ENCODE results near the gene CORIN.
"Not testable (repeated sequence)": the region's sequence is repeated elsewhere in the genome, so short reads cannot be mapped to it uniquely, and the experiment has no call there.

CORIN gene

GRCh38 chr4:47562297-47562696 lies 275.6 kb downstream of the CORIN start:
- DNase-seq (ENCODE audit: low read depth in 2 of 2): no peak

DNA sequence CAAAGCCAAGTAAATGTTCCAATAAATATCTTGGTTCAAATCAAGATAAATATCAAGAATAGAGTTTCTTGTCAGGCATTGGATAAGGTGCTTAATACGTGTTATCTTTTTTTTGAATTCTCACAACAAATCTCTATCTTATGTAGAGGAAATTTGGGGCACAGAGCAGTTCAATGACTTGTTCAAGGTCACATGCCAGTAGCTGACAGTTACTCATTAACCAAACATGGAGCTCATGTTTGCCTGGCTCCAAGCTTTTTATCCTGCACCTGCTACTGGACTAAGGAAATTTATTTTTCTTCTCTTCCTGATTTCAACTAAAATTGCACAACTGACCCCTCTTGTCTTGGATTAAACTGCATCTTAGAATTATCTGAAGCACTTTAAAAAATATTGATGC lies 276.5 kb downstream of the CORIN start:
- DNase-seq (ENCODE audit: low read depth in 2 of 2): no peak

DNA sequence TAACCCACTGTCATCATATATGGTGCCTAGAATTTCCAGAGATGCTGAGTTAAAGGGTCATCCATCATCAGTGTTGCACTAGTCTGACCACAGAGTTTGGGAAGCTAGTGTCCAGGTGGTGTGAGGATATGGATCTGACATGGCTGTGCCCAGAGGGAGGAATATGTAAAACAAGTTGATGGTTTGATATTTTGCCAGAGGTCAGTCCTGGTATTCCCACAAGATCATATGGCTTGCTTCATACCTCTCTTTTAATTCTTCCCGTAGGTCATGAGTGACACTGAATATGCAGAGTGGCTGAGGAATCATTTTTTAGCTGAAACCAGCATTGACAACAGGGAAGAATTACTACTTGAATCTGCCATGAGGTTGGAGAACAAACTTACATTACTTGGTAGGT lies 277.2 kb downstream of the CORIN start:
- no peak for DNase-seq (ENCODE audit: low read depth in 2 of 2)

- no peak for DNase-seq (ENCODE audit: low read depth in 2 of 2)
These were observed 280.6 kb downstream of the CORIN start for GRCh38 chr4:47557255-47557654.

DNA sequence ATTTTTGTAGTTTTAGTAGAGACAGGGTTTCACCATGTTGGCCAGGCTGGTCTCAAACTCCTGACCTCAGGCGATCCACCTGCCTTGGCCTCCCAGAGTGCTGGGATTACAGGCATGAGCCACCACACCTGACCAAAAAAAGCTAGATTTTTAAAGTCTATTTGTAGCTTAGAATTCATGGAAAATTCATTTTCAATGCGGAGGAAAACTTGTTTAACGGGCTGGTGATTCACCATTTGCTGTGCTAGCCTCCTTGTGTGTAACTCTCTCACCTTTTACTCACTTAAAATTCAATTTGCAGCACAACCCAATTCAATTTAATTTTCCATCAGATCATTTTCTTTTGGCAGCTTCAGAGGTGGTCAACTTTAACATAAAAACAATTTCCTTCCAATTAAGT lies 281.9 kb downstream of the CORIN start:
- not testable (repeated sequence) for DNase-seq (ENCODE audit: low read depth in 2 of 2)

DNA sequence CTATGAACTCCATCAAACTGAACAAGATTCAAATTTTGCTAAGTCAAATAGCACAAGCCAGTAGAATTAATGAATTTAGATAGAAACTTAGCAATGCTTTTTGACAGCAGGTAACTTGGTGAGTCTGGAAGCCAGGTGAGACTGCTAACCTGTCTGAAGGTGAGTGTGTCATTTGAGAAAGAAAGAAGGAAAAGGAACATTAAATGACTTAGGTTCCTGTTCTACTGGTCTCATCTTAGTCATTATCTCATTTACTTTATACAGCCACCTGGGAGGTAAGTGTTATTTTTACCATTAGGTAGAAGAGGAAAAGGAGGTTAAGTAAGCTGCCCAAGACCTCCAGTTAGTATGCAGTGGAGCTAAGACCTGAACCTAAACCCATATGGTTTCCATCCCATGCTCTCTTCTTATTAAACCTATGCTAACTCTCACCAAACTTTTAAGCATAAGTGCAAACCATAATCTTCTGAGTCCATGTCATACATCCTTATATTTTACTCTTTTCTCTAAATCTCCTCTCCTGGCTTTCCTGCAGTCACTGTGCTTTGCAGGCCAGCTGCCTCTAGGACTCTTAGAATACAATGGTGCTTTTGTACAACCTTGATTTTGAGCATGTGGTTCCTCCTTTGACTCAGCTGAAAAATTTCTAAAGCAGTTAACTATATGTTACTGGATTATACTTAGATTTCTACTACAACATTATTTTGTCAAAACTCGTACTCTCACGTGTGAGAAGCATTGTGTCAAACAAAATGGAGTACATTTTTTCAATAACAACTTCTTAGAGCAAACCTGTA lies 284.3 kb downstream of the CORIN start:
- DNase-seq (ENCODE audit: low read depth in 2 of 2): no peak

DNA sequence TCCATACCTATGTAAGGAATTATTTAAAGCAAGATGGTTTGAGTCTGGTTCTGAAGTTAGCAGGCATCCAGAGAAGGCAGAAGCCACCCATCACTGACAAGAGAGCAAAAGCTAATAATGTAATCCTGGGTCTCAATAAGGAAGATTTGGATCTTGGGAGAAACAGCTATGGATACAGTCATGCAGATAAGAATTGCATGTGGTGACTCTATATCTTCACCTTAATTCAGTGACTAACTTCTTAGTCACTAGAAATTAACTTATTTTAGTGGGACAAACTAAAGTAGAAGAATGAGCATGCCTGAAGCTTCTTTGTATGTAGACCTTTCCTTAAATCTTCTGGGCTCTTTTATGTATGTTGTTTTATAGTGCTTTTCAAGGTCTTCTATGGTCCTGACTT lies 286.2 kb downstream of the CORIN start:
- no peak for DNase-seq (ENCODE audit: low read depth in 2 of 2)

DNA sequence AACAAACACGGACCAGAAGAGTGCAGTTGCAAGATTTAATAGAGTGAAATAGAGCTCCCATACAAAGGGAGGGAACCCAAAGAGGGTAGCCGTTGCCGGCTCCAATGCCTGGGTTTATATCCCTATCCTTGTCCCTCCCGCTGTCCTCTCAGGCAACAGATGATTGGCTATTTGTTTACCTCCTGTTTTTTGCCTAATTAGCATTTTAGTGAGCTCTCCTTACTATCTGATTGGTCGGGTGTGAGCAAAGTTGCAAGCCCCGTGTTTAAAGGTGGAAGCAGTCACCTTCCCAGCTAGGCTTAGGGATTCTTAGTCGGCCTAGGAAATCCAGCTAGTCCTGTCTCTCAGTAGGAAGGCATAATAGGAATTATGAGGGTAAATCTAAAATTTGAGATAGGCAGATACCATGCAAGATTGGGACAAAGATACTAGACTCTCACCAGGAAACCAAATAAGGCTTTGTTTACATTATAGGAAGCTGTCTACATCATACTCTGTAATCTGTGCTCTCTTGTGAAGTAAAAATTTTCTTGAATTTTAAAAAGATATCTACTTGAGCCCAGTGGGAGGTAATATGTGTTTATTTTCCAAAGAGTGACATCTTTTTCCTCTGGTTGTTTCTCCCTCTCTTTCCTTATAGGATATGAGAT lies 286.8 kb downstream of the CORIN start:
- DNase-seq (ENCODE audit: low read depth in 2 of 2): no peak

GRCh38 chr4:47550357-47550756 lies 287.5 kb downstream of the CORIN start:
- DNase-seq (ENCODE audit: low read depth in 2 of 2): not testable (repeated sequence)
